Measurements from ENCODE around the gene COL6A2.

COL6A2 gene

GRCh38 chr21:46121286-46122221, 23.6 kb downstream of the COL6A2 start:
- DNase-seq = peak; percentile 12 to 64
- no peaks in the 10 kb centered on the region for H3K4me1 ChIP-seq
- TF ChIP-seq CTCF (IDR thresholded peaks at IDR 0.05) = no peak
- H3K27ac ChIP-seq = peak overlapping the region; percentile 15 to 19
- H3K27me3 ChIP-seq = no peaks in the 10 kb centered on the region
- H3K36me3 ChIP-seq = peaks cover 92 to 100% (median 96%) of the 10 kb centered on the region in 3 donors
- no peak overlapping the region for H3K4me3 ChIP-seq
- no peaks in the 10 kb centered on the region for H3K9me3 ChIP-seq
- intact Hi-C loops (cut with DNase I; ENCODE audit: low total_unique reads) = loop anchor here (10.0 kb wide), 1 partner anchor 127 kb away; no protein-coding TSS in a partner anchor

GRCh38 chr21:46122237-46122671, 24.3 kb downstream of the COL6A2 start:
- TF ChIP-seq CTCF (IDR thresholded peaks at IDR 0.05) = no peak
- no peaks in the 10 kb centered on the region for H3K9me3 ChIP-seq
- peaks cover 91 to 100% (median 96%) of the 10 kb centered on the region in 3 donors for H3K36me3 ChIP-seq
- DNase-seq = peak; percentile 16 to 66
- intact Hi-C loops (cut with DNase I; ENCODE audit: low total_unique reads) = loop anchor here (10.0 kb wide), 1 partner anchor 127 kb away; no protein-coding TSS in a partner anchor
- H3K4me1 ChIP-seq = no peaks in the 10 kb centered on the region
- H3K27me3 ChIP-seq = no peaks in the 10 kb centered on the region
- H3K27ac ChIP-seq = no peak overlapping the region
- no peak overlapping the region for H3K4me3 ChIP-seq

GRCh38 chr21:46122758-46123683, 25.1 kb downstream of the COL6A2 start:
- Histone ChIP-seq H3K9me3 (no peaks in the 10 kb centered on the region), H3K36me3 (peaks cover 91 to 100% (median 92%) of the 10 kb centered on the region in 3 donors), H3K4me3 (no peak overlapping the region), H3K27me3 (no peaks in the 10 kb centered on the region), H3K4me1 (no peaks in the 10 kb centered on the region), H3K27ac (no peak overlapping the region)
- TF ChIP-seq CTCF (IDR thresholded peaks at IDR 0.05) = no peak
- DNase-seq = peak; percentile 11 to 54
- intact Hi-C loops (cut with DNase I; ENCODE audit: low total_unique reads) = loop anchor here (10.0 kb wide), 1 partner anchor 128 kb away; no protein-coding TSS in a partner anchor

GRCh38 chr21:46124083-46124925, 26.4 kb downstream of the COL6A2 start:
- Histone ChIP-seq H3K9me3 (no peaks in the 10 kb centered on the region), H3K36me3 (peaks cover 87 to 100% (median 89%) of the 10 kb centered on the region in 3 donors), H3K27ac (no peak overlapping the region), H3K4me1 (no peaks in the 10 kb centered on the region), H3K4me3 (no peak overlapping the region), H3K27me3 (no peaks in the 10 kb centered on the region)
- no peak for TF ChIP-seq CTCF (IDR thresholded peaks at IDR 0.05)
- intact Hi-C loops (cut with DNase I; ENCODE audit: low total_unique reads) = loop anchor here (10.0 kb wide), 1 partner anchor 130 kb away; no protein-coding TSS in a partner anchor
- DNase-seq = peak; percentile 21 to 64

Measured in tibial artery (tissue), 4 donors.